ENCODE data around the gene TASL. TPM values are rescaled to one million over a fixed set of nuclear protein-coding genes. Genes with fewer than 3 reads are reported as not detected.

The TASL gene
- total RNA-seq, 2 donors from 2014 or later: not detected

GRCh38 chrX:30513284-30513683 is 64.3 kb downstream of the TASL start:
- 91 to 100% methylated on average over 1 of the region's 3 CpGs for WGBS, 2 experiments (ENCODE audit: insufficient coverage in 1 of 2, insufficient read length in 1 of 2)
- Mint-ChIP-seq H3K9me3 (peaks cover 2% of the 10 kb centered on the region), H3K4me1 (peaks cover 13% of the 10 kb centered on the region), H3K27me3 (ENCODE audit: insufficient read depth) (no peaks in the 10 kb centered on the region), H3K36me3 (ENCODE audit: low read depth) (no peaks in the 10 kb centered on the region), H3K27ac (no peak overlapping the region), H3K4me3 (no peak overlapping the region)
- Histone ChIP-seq H3K9me3 (ENCODE audit: control insufficient read depth, low read length) (no peaks in the 10 kb centered on the region), H3K36me3 (ENCODE audit: control insufficient read depth, insufficient read depth, low read length) (no peaks in the 10 kb centered on the region), H3K27me3 (ENCODE audit: control insufficient read depth, insufficient read depth, low read length, poor library complexity, severe bottlenecking) (no peaks in the 10 kb centered on the region), H3K9ac (ENCODE audit: extremely low read depth, low read length, poor library complexity, severe bottlenecking) (no peak overlapping the region), H3K4me3 (ENCODE audit: low read length) (no peak overlapping the region), H3K4me1 (ENCODE audit: control insufficient read depth, insufficient read depth, low read length) (no peaks in the 10 kb centered on the region), H3K27ac (ENCODE audit: low read depth, low read length) (no peak overlapping the region)
- TF ChIP-seq CTCF (conservative IDR thresholded peaks at IDR 0.05): peak; percentile 91
- no peak for DNase-seq

Other genes with a start within 250 kb of the TASL start
- gene GK, start 75.7 kb upstream of the TASL start, total RNA-seq: 10 to 100 TPM in 1 of 2 donors, 1 to 10 TPM in 1; 8.9 to 10.2 TPM

Data from endodermal cell (in vitro differentiated cells).